Glutamatergic neuron (in vitro differentiated cells): ENCODE data around the gene PTPN14. TPM values are rescaled to one million over a fixed set of nuclear protein-coding genes. Genes with fewer than 3 reads are reported as not detected.

Experiments
- DNase-seq: peaks from one replicate; pipeline ENCODE4 v3.0.0; 2022
- H3K27ac Mint-ChIP-seq: one replicate; pipeline ENCODE4 v1.8.0; 2020; ENCODE audit warnings: mild to moderate bottlenecking, mixed read lengths, inconsistent platforms; ENCODE audit not compliant: unreplicated experiment
- H3K27me3 Mint-ChIP-seq: one replicate; pipeline ENCODE4 v1.8.0; 2020; ENCODE audit warnings: mild to moderate bottlenecking, moderate library complexity, mixed read lengths, inconsistent platforms; ENCODE audit not compliant: unreplicated experiment
- H3K36me3 Mint-ChIP-seq: one replicate; pipeline ENCODE4 v1.8.0; 2020; ENCODE audit warnings: mild to moderate bottlenecking, mixed read lengths, inconsistent platforms; ENCODE audit not compliant: unreplicated experiment
- H3K4me1 Mint-ChIP-seq: one replicate; pipeline ENCODE4 v1.8.0; 2020; ENCODE audit warnings: mild to moderate bottlenecking, low read depth, mixed read lengths, inconsistent platforms; ENCODE audit not compliant: unreplicated experiment
- H3K4me3 Mint-ChIP-seq: one replicate; pipeline ENCODE4 v1.8.0; 2020; ENCODE audit warnings: mild to moderate bottlenecking, mixed read lengths, inconsistent platforms; ENCODE audit not compliant: unreplicated experiment
- H3K9me3 Mint-ChIP-seq: one replicate; pipeline ENCODE4 v1.8.0; 2020; ENCODE audit warnings: mild to moderate bottlenecking, moderate library complexity, mixed read lengths, inconsistent platforms; ENCODE audit not compliant: unreplicated experiment
- CTCF ChIP-seq: fragments of 200-600 bp; sonication (generic); IDR thresholded peaks from one replicate; pipeline ENCODE4 v1.5.0; 2021; ENCODE audit not compliant: partially characterized antibody, unreplicated experiment
- total RNA-seq: library from RNA; stranded (reverse); fragmentation: NEBNext Ultra II Directional; extraction: Animal tissue kit (Norgen Biotek cat#: 25700); gene quantifications from one replicate; pipeline ENCODE4 v1.2.1, GENCODE V29; 2021; ENCODE audit not compliant: unreplicated experiment

PTPN14 gene
- total RNA-seq, 1 donor from 2014 or later = 1.7 TPM

GRCh38 chr1:214316593-214316992 is 234.8 kb downstream of the PTPN14 start:
- TF ChIP-seq CTCF = no peak
- Mint-ChIP-seq H3K27ac (no peak overlapping the region), H3K4me1 (peaks cover 8% of the 10 kb centered on the region), H3K9me3 (peaks cover 2% of the 10 kb centered on the region), H3K4me3 (no peak overlapping the region), H3K36me3 (peaks cover 4% of the 10 kb centered on the region), H3K27me3 (peaks cover 6% of the 10 kb centered on the region)
- no peak for DNase-seq

DNA sequence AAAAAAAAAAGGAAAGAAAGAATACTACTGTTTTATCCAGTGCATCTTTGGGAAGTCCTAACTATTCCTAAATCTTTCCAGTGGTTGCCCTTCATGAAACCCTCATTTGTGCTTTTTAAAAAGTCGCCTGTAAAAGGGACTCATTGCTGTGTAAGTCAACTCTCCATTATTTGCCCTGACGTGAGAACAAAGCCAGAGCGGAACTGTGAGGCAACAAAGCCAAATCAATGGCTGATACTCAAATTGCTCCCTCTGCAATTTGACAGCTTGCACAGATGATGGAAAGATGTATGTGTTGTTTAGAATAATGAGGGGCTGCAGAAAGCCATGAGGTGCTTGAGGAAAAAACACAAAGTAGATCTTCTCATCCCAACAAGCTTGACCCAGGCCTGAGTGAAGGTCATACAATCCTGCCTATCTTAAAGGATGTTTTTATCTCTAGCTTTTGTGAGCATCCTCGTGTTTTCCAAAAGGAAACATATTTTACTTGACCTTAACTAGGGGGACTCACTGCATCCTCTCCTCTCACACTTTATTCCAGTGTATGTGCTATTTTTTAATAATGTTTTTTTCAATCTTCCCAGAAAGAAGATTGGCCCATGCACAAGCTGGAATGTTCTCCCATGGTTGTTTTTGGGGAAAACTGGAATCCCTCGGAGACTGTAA is 237.1 kb downstream of the PTPN14 start:
- H3K4me1 Mint-ChIP-seq = peaks cover 6% of the 10 kb centered on the region
- no peak overlapping the region for H3K27ac Mint-ChIP-seq
- TF ChIP-seq CTCF = no peak
- H3K9me3 Mint-ChIP-seq = peaks cover 2% of the 10 kb centered on the region
- peaks cover 6% of the 10 kb centered on the region for H3K27me3 Mint-ChIP-seq
- H3K4me3 Mint-ChIP-seq = no peak overlapping the region
- H3K36me3 Mint-ChIP-seq = peaks cover 4% of the 10 kb centered on the region
- no peak for DNase-seq

GRCh38 chr1:214312530-214313051 is 238.8 kb downstream of the PTPN14 start:
- H3K4me1 Mint-ChIP-seq = peaks cover 8% of the 10 kb centered on the region
- H3K4me3 Mint-ChIP-seq = no peak overlapping the region
- peaks cover 6% of the 10 kb centered on the region for H3K27me3 Mint-ChIP-seq
- no peak for TF ChIP-seq CTCF
- peaks cover 4% of the 10 kb centered on the region for H3K36me3 Mint-ChIP-seq
- H3K27ac Mint-ChIP-seq = no peak overlapping the region
- DNase-seq = no peak
- peaks cover 2% of the 10 kb centered on the region for H3K9me3 Mint-ChIP-seq

DNA sequence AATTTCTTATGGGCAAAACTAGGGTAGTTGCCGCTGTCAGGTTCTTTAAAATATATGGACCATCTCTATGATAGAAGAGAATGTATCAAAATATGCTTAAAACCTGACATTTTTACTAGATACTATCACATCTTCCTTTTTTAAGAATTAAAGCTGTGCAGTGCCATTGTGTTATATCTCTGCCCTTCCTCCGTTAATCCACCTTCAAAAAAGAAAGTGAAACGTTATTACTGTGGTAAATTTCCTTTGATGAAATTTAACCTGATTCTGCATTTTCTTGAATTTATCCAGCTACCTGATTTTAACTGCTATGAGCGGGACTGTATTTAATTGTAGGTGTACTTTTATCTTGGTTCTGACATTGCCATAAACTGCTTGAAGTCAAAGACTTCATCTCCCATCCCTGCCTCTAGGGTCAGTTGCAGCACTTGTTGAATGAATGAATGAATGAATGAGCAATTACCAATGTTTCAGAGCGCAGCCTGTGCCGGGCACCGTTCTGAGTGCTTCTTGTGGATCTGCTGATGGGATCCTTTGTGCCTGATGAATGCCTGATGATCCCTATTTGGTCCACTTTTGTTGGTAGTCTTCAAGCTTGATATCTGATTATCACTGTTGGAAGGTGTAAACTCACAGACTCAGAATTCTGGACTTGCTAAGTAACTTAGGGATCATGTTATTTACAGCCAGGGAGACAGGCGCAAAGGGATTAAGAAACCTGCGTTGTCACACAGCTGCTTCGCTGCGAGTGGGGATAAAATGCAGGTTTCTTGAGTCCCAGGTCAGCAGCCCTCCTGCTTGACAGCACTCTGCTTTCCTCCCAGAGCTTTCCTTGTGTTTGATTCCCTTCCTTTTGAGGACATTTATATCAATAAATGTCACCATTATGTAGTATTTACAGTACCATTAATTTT is 240.4 kb downstream of the PTPN14 start:
- Mint-ChIP-seq H3K4me3 (no peak overlapping the region), H3K36me3 (peaks cover 4% of the 10 kb centered on the region), H3K27me3 (peaks cover 6% of the 10 kb centered on the region), H3K4me1 (peaks cover 12% of the 10 kb centered on the region), H3K27ac (no peak overlapping the region), H3K9me3 (peaks cover 2% of the 10 kb centered on the region)
- DNase-seq = no peak
- no peak for TF ChIP-seq CTCF
